ENCODE measurements around the gene BLM.
"Not testable (repeated sequence)": the region's sequence is repeated elsewhere in the genome, so short reads cannot be mapped to it uniquely, and the experiment has no call there.

Gene BLM

GRCh38 chr15:90716976-90717821 lies at the start of gene BLM:
BLM (plus strand) TSS chr15:90717346; CDS start chr15:90747393, 30,047 bp downstream.
- Histone ChIP-seq H3K27me3 (ENCODE audit: control insufficient read depth, insufficient read depth, low read length) (no peaks in the 10 kb centered on the region), H3K4me3 (ENCODE audit: low read length) (peak within 1 kb of the TSS; percentile 72), H3K4me1 (ENCODE audit: control insufficient read depth, low read depth, low read length) (peaks cover 8% of the 10 kb centered on the region), H3K27ac (ENCODE audit: low read length) (peak within 1 kb of the TSS; percentile 82), H3K9me3 (ENCODE audit: control insufficient read depth, low read depth, low read length) (no peaks in the 10 kb centered on the region), H3K9ac (ENCODE audit: low read length) (peak within 1 kb of the TSS; percentile 96), H3K36me3 (ENCODE audit: control insufficient read depth, low read depth, low read length) (no peaks in the 10 kb centered on the region)

GRCh38 chr15:90667755-90668345 lies 49.3 kb upstream of the BLM start:
- H3K36me3 ChIP-seq (ENCODE audit: control insufficient read depth, low read depth, low read length); H3K4me1 ChIP-seq (ENCODE audit: control insufficient read depth, low read depth, low read length); H3K27me3 ChIP-seq (ENCODE audit: control insufficient read depth, insufficient read depth, low read length); H3K9me3 ChIP-seq (ENCODE audit: control insufficient read depth, low read depth, low read length); H3K27ac ChIP-seq (ENCODE audit: low read length); H3K9ac ChIP-seq (ENCODE audit: low read length); H3K4me3 ChIP-seq (ENCODE audit: low read length): not testable (repeated sequence)

- H3K4me1 ChIP-seq (ENCODE audit: control insufficient read depth, low read depth, low read length); H3K27me3 ChIP-seq (ENCODE audit: control insufficient read depth, insufficient read depth, low read length); H3K27ac ChIP-seq (ENCODE audit: low read length); H3K36me3 ChIP-seq (ENCODE audit: control insufficient read depth, low read depth, low read length); H3K9me3 ChIP-seq (ENCODE audit: control insufficient read depth, low read depth, low read length); H3K4me3 ChIP-seq (ENCODE audit: low read length); H3K9ac ChIP-seq (ENCODE audit: low read length): not testable (repeated sequence)
These were observed 46.5 kb upstream of the BLM start for GRCh38 chr15:90670631-90671030.

- H3K27ac ChIP-seq (ENCODE audit: low read length) = no peak overlapping the region
- H3K4me3 ChIP-seq (ENCODE audit: low read length) = no peak overlapping the region
- H3K4me1 ChIP-seq (ENCODE audit: control insufficient read depth, low read depth, low read length) = no peaks in the 10 kb centered on the region
- no peaks in the 10 kb centered on the region for H3K36me3 ChIP-seq (ENCODE audit: control insufficient read depth, low read depth, low read length)
- H3K9ac ChIP-seq (ENCODE audit: low read length) = no peak overlapping the region
- no peaks in the 10 kb centered on the region for H3K9me3 ChIP-seq (ENCODE audit: control insufficient read depth, low read depth, low read length)
- no peaks in the 10 kb centered on the region for H3K27me3 ChIP-seq (ENCODE audit: control insufficient read depth, insufficient read depth, low read length)
These were observed 45.9 kb upstream of the BLM start for GRCh38 chr15:90671216-90671615.

- H3K9ac ChIP-seq (ENCODE audit: low read length); H3K27ac ChIP-seq (ENCODE audit: low read length); H3K4me3 ChIP-seq (ENCODE audit: low read length); H3K36me3 ChIP-seq (ENCODE audit: control insufficient read depth, low read depth, low read length); H3K27me3 ChIP-seq (ENCODE audit: control insufficient read depth, insufficient read depth, low read length); H3K4me1 ChIP-seq (ENCODE audit: control insufficient read depth, low read depth, low read length); H3K9me3 ChIP-seq (ENCODE audit: control insufficient read depth, low read depth, low read length): not testable (repeated sequence)
These were observed 43.8 kb upstream of the BLM start for GRCh38 chr15:90673357-90673756.

GRCh38 chr15:90674476-90674875 lies 42.7 kb upstream of the BLM start:
- Histone ChIP-seq H3K9me3 (ENCODE audit: control insufficient read depth, low read depth, low read length) (no peaks in the 10 kb centered on the region), H3K4me1 (ENCODE audit: control insufficient read depth, low read depth, low read length) (no peaks in the 10 kb centered on the region), H3K4me3 (ENCODE audit: low read length) (no peak overlapping the region), H3K27ac (ENCODE audit: low read length) (no peak overlapping the region), H3K36me3 (ENCODE audit: control insufficient read depth, low read depth, low read length) (no peaks in the 10 kb centered on the region), H3K9ac (ENCODE audit: low read length) (no peak overlapping the region), H3K27me3 (ENCODE audit: control insufficient read depth, insufficient read depth, low read length) (no peaks in the 10 kb centered on the region)

GRCh38 chr15:90675464-90675863 lies 41.7 kb upstream of the BLM start:
- H3K27me3 ChIP-seq (ENCODE audit: control insufficient read depth, insufficient read depth, low read length) = no peaks in the 10 kb centered on the region
- H3K36me3 ChIP-seq (ENCODE audit: control insufficient read depth, low read depth, low read length) = no peaks in the 10 kb centered on the region
- H3K9ac ChIP-seq (ENCODE audit: low read length) = no peak overlapping the region
- H3K4me3 ChIP-seq (ENCODE audit: low read length) = no peak overlapping the region
- no peak overlapping the region for H3K27ac ChIP-seq (ENCODE audit: low read length)
- no peaks in the 10 kb centered on the region for H3K4me1 ChIP-seq (ENCODE audit: control insufficient read depth, low read depth, low read length)
- no peaks in the 10 kb centered on the region for H3K9me3 ChIP-seq (ENCODE audit: control insufficient read depth, low read depth, low read length)

GRCh38 chr15:90677807-90678790 lies 39.0 kb upstream of the BLM start:
- no peaks in the 10 kb centered on the region for H3K4me1 ChIP-seq (ENCODE audit: control insufficient read depth, low read depth, low read length)
- no peaks in the 10 kb centered on the region for H3K9me3 ChIP-seq (ENCODE audit: control insufficient read depth, low read depth, low read length)
- no peak overlapping the region for H3K9ac ChIP-seq (ENCODE audit: low read length)
- H3K27me3 ChIP-seq (ENCODE audit: control insufficient read depth, insufficient read depth, low read length) = no peaks in the 10 kb centered on the region
- H3K27ac ChIP-seq (ENCODE audit: low read length) = no peak overlapping the region
- no peak overlapping the region for H3K4me3 ChIP-seq (ENCODE audit: low read length)
- no peaks in the 10 kb centered on the region for H3K36me3 ChIP-seq (ENCODE audit: control insufficient read depth, low read depth, low read length)

- no peak overlapping the region for H3K9ac ChIP-seq (ENCODE audit: low read length)
- H3K27ac ChIP-seq (ENCODE audit: low read length) = no peak overlapping the region
- no peaks in the 10 kb centered on the region for H3K36me3 ChIP-seq (ENCODE audit: control insufficient read depth, low read depth, low read length)
- H3K4me3 ChIP-seq (ENCODE audit: low read length) = no peak overlapping the region
- H3K9me3 ChIP-seq (ENCODE audit: control insufficient read depth, low read depth, low read length) = no peaks in the 10 kb centered on the region
- H3K4me1 ChIP-seq (ENCODE audit: control insufficient read depth, low read depth, low read length) = no peaks in the 10 kb centered on the region
- no peaks in the 10 kb centered on the region for H3K27me3 ChIP-seq (ENCODE audit: control insufficient read depth, insufficient read depth, low read length)
These were observed 37.2 kb upstream of the BLM start for GRCh38 chr15:90679959-90680358.

- Histone ChIP-seq H3K9me3 (ENCODE audit: control insufficient read depth, low read depth, low read length) (no peaks in the 10 kb centered on the region), H3K27ac (ENCODE audit: low read length) (no peak overlapping the region), H3K4me1 (ENCODE audit: control insufficient read depth, low read depth, low read length) (no peaks in the 10 kb centered on the region), H3K36me3 (ENCODE audit: control insufficient read depth, low read depth, low read length) (no peaks in the 10 kb centered on the region), H3K9ac (ENCODE audit: low read length) (no peak overlapping the region), H3K27me3 (ENCODE audit: control insufficient read depth, insufficient read depth, low read length) (no peaks in the 10 kb centered on the region), H3K4me3 (ENCODE audit: low read length) (no peak overlapping the region)
These were observed 36.7 kb upstream of the BLM start for GRCh38 chr15:90680371-90680935.

GRCh38 chr15:90681056-90681455 lies 36.1 kb upstream of the BLM start:
- no peaks in the 10 kb centered on the region for H3K27me3 ChIP-seq (ENCODE audit: control insufficient read depth, insufficient read depth, low read length)
- no peak overlapping the region for H3K4me3 ChIP-seq (ENCODE audit: low read length)
- H3K9ac ChIP-seq (ENCODE audit: low read length) = no peak overlapping the region
- no peaks in the 10 kb centered on the region for H3K36me3 ChIP-seq (ENCODE audit: control insufficient read depth, low read depth, low read length)
- H3K9me3 ChIP-seq (ENCODE audit: control insufficient read depth, low read depth, low read length) = no peaks in the 10 kb centered on the region
- H3K27ac ChIP-seq (ENCODE audit: low read length) = no peak overlapping the region
- H3K4me1 ChIP-seq (ENCODE audit: control insufficient read depth, low read depth, low read length) = no peaks in the 10 kb centered on the region
